Measurements from ENCODE around the gene MMP23B.

The MMP23B gene

DNA sequence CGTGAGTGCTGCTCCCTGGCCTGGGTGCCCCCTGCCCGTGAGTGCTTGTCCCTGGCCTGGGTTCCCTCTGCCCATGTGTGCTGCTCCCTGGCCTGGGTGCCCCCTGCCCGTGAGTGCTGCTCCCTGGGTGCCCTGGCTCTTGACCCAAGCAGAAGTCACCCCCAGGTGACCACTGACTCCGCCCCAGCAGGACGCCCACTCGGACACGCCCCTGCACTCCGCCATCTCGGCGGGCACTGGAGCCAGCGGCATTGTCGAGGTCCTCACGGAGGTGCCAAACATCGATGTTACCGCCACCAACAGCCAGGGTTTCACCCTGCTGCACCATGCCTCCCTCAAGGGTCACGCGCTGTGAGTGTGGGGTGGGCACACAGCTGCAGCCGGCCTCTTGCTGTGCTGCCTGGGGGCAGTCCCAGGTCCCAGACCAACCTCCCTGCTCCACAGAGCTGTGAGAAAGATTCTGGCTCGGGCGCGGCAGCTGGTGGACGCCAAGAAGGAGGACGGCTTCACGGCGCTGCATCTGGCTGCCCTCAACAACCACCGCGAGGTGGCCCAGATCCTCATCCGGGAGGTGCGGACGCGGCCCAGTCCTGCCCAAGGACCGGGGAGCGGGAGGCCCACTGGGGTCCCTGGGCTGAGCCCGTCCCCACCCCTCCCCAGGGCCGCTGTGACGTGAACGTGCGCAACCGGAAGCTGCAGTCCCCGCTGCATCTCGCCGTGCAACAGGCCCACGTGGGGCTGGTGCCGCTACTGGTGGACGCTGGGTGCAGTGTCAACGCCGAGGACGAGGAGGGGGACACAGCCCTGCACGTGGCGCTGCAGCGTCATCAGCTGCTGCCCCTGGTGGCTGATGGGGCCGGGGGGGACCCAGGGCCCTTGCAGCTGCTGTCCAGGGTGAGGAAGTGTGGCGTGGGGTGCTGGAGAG is 3.9 kb upstream of the MMP23B start:
- Histone ChIP-seq H3K9me3 (ENCODE audit: insufficient read depth, low read length, severe bottlenecking) (no peaks in the 10 kb centered on the region), H3K4me1 (ENCODE audit: insufficient read depth, low read length) (peaks cover 15% of the 10 kb centered on the region), H3K27me3 (ENCODE audit: insufficient read depth, low read length, poor library complexity) (no peaks in the 10 kb centered on the region), H3K79me2 (ENCODE audit: insufficient read depth, low read length) (no peaks in the 10 kb centered on the region), H3K4me2 (ENCODE audit: insufficient read depth, low read length) (no peak overlapping the region), H3K9ac (ENCODE audit: low read depth, low read length) (no peak overlapping the region), H2AFZ (ENCODE audit: low read depth, low read length) (no peak overlapping the region), H3K4me3 (ENCODE audit: low read depth in 1 of 2, low read length in 2 of 2) (no peak overlapping the region), H3K27ac (ENCODE audit: low read length) (no peak overlapping the region), H3K36me3 (ENCODE audit: insufficient read depth, low read length) (no peaks in the 10 kb centered on the region), H4K20me1 (ENCODE audit: insufficient read depth, low read length) (no peaks in the 10 kb centered on the region; the same call in 1 of the 2 replicates)
- no peak for ATAC-seq (ENCODE audit: insufficient read depth, low read depth)
- DNase-seq, result no peak
- TF ChIP-seq, protein P1, sequence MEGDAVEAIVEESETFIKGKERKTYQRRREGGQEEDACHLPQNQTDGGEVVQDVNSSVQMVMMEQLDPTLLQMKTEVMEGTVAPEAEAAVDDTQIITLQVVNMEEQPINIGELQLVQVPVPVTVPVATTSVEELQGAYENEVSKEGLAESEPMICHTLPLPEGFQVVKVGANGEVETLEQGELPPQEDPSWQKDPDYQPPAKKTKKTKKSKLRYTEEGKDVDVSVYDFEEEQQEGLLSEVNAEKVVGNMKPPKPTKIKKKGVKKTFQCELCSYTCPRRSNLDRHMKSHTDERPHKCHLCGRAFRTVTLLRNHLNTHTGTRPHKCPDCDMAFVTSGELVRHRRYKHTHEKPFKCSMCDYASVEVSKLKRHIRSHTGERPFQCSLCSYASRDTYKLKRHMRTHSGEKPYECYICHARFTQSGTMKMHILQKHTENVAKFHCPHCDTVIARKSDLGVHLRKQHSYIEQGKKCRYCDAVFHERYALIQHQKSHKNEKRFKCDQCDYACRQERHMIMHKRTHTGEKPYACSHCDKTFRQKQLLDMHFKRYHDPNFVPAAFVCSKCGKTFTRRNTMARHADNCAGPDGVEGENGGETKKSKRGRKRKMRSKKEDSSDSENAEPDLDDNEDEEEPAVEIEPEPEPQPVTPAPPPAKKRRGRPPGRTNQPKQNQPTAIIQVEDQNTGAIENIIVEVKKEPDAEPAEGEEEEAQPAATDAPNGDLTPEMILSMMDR (IDR thresholded peaks at IDR 0.05; ENCODE audit: borderline replicate concordance, extremely low read depth, low read length, poor library complexity, severe bottlenecking), result no peak
- no peak for TF ChIP-seq EZH2 (IDR thresholded peaks at IDR 0.05; ENCODE audit: borderline replicate concordance, low read depth, low read length, severe bottlenecking)

DNA sequence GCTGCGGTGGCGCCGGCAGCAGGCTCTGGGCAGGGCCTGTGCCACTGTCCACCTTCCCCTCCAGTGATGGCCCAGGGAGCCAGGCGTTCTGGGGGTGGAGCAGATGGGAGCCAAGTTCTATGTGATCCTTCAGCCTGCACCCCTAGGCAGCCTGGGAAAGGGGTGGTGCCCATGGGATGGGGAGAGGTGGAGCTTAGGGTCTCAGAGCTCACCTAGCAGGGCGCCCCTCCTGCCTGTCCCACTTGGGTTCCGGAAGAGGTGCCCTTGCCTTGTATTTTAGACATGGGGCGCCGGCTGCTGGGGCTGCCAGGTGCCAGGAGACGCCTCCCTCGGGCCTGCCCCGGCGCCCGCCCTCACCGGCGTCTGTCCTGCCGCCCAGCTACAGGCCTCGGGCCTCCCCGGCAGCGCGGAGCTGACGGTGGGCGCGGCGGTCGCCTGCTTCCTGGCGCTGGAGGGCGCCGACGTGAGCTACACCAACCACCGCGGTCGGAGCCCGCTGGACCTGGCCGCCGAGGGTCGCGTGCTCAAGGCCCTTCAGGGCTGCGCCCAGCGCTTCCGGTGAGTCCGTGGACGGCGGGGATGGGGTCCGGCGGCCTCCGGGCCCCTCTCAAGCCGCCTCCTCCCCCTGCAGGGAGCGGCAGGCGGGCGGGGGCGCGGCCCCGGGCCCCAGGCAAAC is 3.1 kb upstream of the MMP23B start:
- no peak for ATAC-seq (ENCODE audit: insufficient read depth, low read depth)
- Histone ChIP-seq H3K79me2 (ENCODE audit: insufficient read depth, low read length) (no peaks in the 10 kb centered on the region), H4K20me1 (ENCODE audit: insufficient read depth, low read length) (no peaks in the 10 kb centered on the region; the same call in 1 of the 2 replicates), H2AFZ (ENCODE audit: low read depth, low read length) (no peak overlapping the region), H3K4me3 (ENCODE audit: low read depth in 1 of 2, low read length in 2 of 2) (no peak overlapping the region), H3K4me2 (ENCODE audit: insufficient read depth, low read length) (no peak overlapping the region), H3K27me3 (ENCODE audit: insufficient read depth, low read length, poor library complexity) (no peaks in the 10 kb centered on the region), H3K9ac (ENCODE audit: low read depth, low read length) (no peak overlapping the region), H3K9me3 (ENCODE audit: insufficient read depth, low read length, severe bottlenecking) (no peaks in the 10 kb centered on the region), H3K27ac (ENCODE audit: low read length) (no peak overlapping the region), H3K36me3 (ENCODE audit: insufficient read depth, low read length) (no peaks in the 10 kb centered on the region), H3K4me1 (ENCODE audit: insufficient read depth, low read length) (peaks cover 15% of the 10 kb centered on the region)
- DNase-seq, result no peak
- no peak for TF ChIP-seq EZH2 (IDR thresholded peaks at IDR 0.05; ENCODE audit: borderline replicate concordance, low read depth, low read length, severe bottlenecking)
- TF ChIP-seq, protein P1 (IDR thresholded peaks at IDR 0.05; ENCODE audit: borderline replicate concordance, extremely low read depth, low read length, poor library complexity, severe bottlenecking), result no peak

DNA sequence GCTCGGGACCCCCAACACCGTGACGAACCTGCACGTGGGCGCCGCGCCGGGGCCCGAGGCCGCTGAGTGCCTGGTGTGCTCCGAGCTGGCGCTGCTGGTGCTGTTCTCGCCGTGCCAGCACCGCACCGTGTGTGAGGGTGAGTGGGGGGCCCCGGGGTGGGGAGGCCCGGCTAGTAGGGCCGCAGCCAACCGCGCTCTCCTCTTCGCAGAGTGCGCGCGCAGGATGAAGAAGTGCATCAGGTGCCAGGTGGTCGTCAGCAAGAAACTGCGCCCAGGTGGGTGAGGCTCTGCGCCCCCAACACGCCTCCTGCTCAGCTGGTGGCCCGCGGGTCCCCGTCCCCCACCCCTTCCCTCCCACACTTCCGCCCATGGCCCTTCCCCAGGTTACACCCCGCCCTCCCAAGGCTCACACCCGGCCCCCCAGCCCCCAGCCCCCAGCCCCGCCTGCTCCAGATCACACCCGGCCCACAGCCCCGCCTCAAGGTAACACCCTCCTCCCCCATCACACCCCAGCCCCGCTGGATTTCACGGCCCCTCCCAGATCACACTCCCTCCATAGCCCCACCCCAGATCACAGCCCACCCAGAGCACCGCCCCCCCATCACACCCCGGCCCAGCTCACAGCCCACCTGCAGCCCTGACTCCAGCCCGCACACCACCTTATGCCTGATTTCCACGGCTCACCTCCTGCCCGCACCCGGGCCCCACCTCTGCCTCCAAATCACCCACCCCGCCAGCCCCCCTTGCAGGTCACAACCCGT is 2.4 kb upstream of the MMP23B start:
- Histone ChIP-seq H3K27ac (ENCODE audit: low read length) (peak overlapping the region; percentile 49; the same call in 1 of the 2 replicates), H2AFZ (ENCODE audit: low read depth, low read length) (no peak overlapping the region; the same call in 1 of the 2 replicates), H4K20me1 (ENCODE audit: insufficient read depth, low read length) (no peaks in the 10 kb centered on the region; the same call in 1 of the 2 replicates), H3K9me3 (ENCODE audit: insufficient read depth, low read length, severe bottlenecking) (no peaks in the 10 kb centered on the region), H3K79me2 (ENCODE audit: insufficient read depth, low read length) (no peaks in the 10 kb centered on the region), H3K4me3 (ENCODE audit: low read depth in 1 of 2, low read length in 2 of 2) (peak overlapping the region in 1 of 2 experiments; percentile 41; a peak in 2 of 4 replicates), H3K4me1 (ENCODE audit: insufficient read depth, low read length) (peaks cover 15% of the 10 kb centered on the region), H3K4me2 (ENCODE audit: insufficient read depth, low read length) (peak overlapping the region; percentile 79), H3K9ac (ENCODE audit: low read depth, low read length) (no peak overlapping the region), H3K27me3 (ENCODE audit: insufficient read depth, low read length, poor library complexity) (no peaks in the 10 kb centered on the region), H3K36me3 (ENCODE audit: insufficient read depth, low read length) (no peaks in the 10 kb centered on the region)
- DNase-seq (peak; percentile 70), ATAC-seq (ENCODE audit: insufficient read depth, low read depth) (peak; percentile 39)
- no peak for TF ChIP-seq EZH2 (IDR thresholded peaks at IDR 0.05; ENCODE audit: borderline replicate concordance, low read depth, low read length, severe bottlenecking)
- TF ChIP-seq, protein P1 (IDR thresholded peaks at IDR 0.05; ENCODE audit: borderline replicate concordance, extremely low read depth, low read length, poor library complexity, severe bottlenecking), result no peak
